SK-N-SH (cell line): ENCODE data around the gene SLC7A7. TPM values are rescaled to one million over a fixed set of nuclear protein-coding genes. Genes with fewer than 3 reads are reported as not detected.

Experiments used
- CTCF ChIA-PET: fragments of 300-600, 350-600 bp; formaldehyde crosslinking; extraction: SDS; loops from one replicate; lab custom pipeline; 2021; lab: Yijun Ruan, JAX
- POLR2A ChIA-PET: fragments of 350-600 bp; sonication (Branson Sonifier 250); formaldehyde crosslinking; extraction: SDS; loops from one replicate; lab custom pipeline; 2020; ENCODE audit warnings: antibody characterized with exemption, inconsistent platforms; lab: Yijun Ruan, JAX
- DNase-seq: peaks from one replicate; pipeline ENCODE4 v3.0.0; 2012
- H2AFZ ChIP-seq: fragments of 200-600 bp; sonication (generic); 2 replicates; pipeline ENCODE4 v1.8.1; 2016; ENCODE audit warnings: antibody characterized with exemption, mild to moderate bottlenecking, low read depth
- H3F3A ChIP-seq: fragments of 200-600 bp; sonication (generic); replicated peaks from 2 replicates; pipeline ENCODE3; 2016; ENCODE audit warnings: antibody characterized with exemption, mild to moderate bottlenecking; ENCODE audit not compliant: insufficient read depth
- H3K27ac ChIP-seq, 2 experiments: fragments of 200-500 bp in 1 of 2; fragments of 200-600 bp in 1 of 2; sonication (Bioruptor generic) in 1 of 2; sonication (generic), shearing (Covaris generic) in 1 of 2; 2 replicates each; pipeline versions ENCODE4 v1.5.1 to v1.6.1; 2014 to 2016; ENCODE audit warnings: low read depth in 2 of 2, inconsistent platforms in 1 of 2, low read length in 1 of 2, mild to moderate bottlenecking in 1 of 2, mixed read lengths in 1 of 2
- H3K27me3 ChIP-seq: fragments of 200-600 bp; sonication (generic), shearing (Covaris generic); 2 replicates; pipeline ENCODE4 v1.6.1; 2016; ENCODE audit warnings: mixed run types; ENCODE audit not compliant: insufficient read depth
- H3K36me3 ChIP-seq, 2 experiments: fragments of 200-500 bp in 1 of 2; fragments of 200-600 bp in 1 of 2; sonication (Bioruptor generic) in 1 of 2; sonication (generic) in 1 of 2; replicated peaks in 1 of 2; 2 replicates each; pipeline versions ENCODE3 to v1.5.1; 2014 to 2016; ENCODE audit warnings: low read length in 1 of 2, mild to moderate bottlenecking in 1 of 2; ENCODE audit not compliant: insufficient read depth in 2 of 2, control insufficient read depth in 1 of 2
- H3K4me1 ChIP-seq, 2 experiments: fragments of 200-500 bp in 1 of 2; fragments of 200-600 bp in 1 of 2; sonication (Bioruptor generic) in 1 of 2; sonication (generic), shearing (Covaris generic) in 1 of 2; 2 replicates each; pipeline versions ENCODE4 v1.5.1 to v1.6.1; 2014 to 2016; ENCODE audit warnings: low read depth in 1 of 2, low read length in 1 of 2, mixed run types in 1 of 2; ENCODE audit not compliant: insufficient read depth in 2 of 2, control insufficient read depth in 1 of 2
- H3K4me2 ChIP-seq: fragments of 200-600 bp; sonication (generic), shearing (Covaris generic); 2 replicates; pipeline ENCODE4 v1.6.1; 2017; ENCODE audit warnings: mixed run types
- H3K4me3 ChIP-seq, 2 experiments: fragments of 200-500 bp in 1 of 2; fragments of 200-600 bp in 1 of 2; sonication (Bioruptor generic) in 1 of 2; sonication (generic), shearing (Covaris generic) in 1 of 2; 2 replicates each; pipeline versions ENCODE4 v1.5.1 to v1.8.1; 2014 to 2016; ENCODE audit warnings: low read depth in 2 of 2, inconsistent platforms in 1 of 2, low read length in 1 of 2, mild to moderate bottlenecking in 1 of 2, mixed read lengths in 1 of 2, moderate library complexity in 1 of 2
- H3K79me2 ChIP-seq: fragments of 200-600 bp; sonication (generic); 2 replicates; pipeline ENCODE4 v1.8.1; 2017; ENCODE audit warnings: mild to moderate bottlenecking; ENCODE audit not compliant: insufficient read depth
- H3K9ac ChIP-seq: fragments of 200-600 bp; sonication (generic); 2 replicates; pipeline ENCODE4 v1.6.1; 2017; ENCODE audit warnings: mixed run types
- H3K9me2 ChIP-seq: fragments of 200-600 bp; sonication (generic); 2 replicates; pipeline ENCODE4 v1.6.1; 2017; ENCODE audit warnings: mixed run types
- H3K9me3 ChIP-seq: fragments of 200-600 bp; sonication (generic); 2 replicates; pipeline ENCODE4 v1.6.1; 2017; ENCODE audit warnings: mixed run types, mild to moderate bottlenecking, moderate library complexity
- H4K20me1 ChIP-seq: fragments of 200-600 bp; sonication (generic); 2 replicates; pipeline ENCODE4 v1.6.1; 2017; ENCODE audit warnings: mild to moderate bottlenecking, mixed run types; ENCODE audit not compliant: insufficient read depth
- CHD2 ChIP-seq: fragments of 150-350 bp; IDR thresholded peaks from 2 replicates; pipeline ENCODE4 v1.6.1; 2018; ENCODE audit warnings: low read length; ENCODE audit not compliant: partially characterized antibody
- EP300 ChIP-seq, 2 experiments: IDR thresholded peaks; 2 replicates each; pipeline versions ENCODE4 v1.4.0 to v1.6.1; 2012; ENCODE audit warnings: borderline replicate concordance in 1 of 2, low read depth in 1 of 2, low read length in 1 of 2
- EZH2phosphoT487 ChIP-seq: fragments of 200-600 bp; sonication (generic); IDR thresholded peaks from 2 replicates; pipeline ENCODE4 v1.6.1; 2017; ENCODE audit warnings: low read depth, mixed run types, mild to moderate bottlenecking, antibody characterized with exemption, moderate library complexity, borderline replicate concordance
- FOXJ3 ChIP-seq: sonication (generic); formaldehyde crosslinking; IDR thresholded peaks from 2 replicates; pipeline ENCODE4 v1.5.1; 2020; ENCODE audit warnings: mild to moderate bottlenecking, missing genetic modification reagents
- POLR2AphosphoS5 ChIP-seq: IDR thresholded peaks from 2 replicates; pipeline ENCODE4 v1.6.1; 2012; ENCODE audit warnings: low read depth, low read length
- RFX5 ChIP-seq: IDR thresholded peaks from 2 replicates; pipeline ENCODE4 v1.6.1; 2012; ENCODE audit warnings: mild to moderate bottlenecking, improper control_type of control experiment, low read length
- SIN3A ChIP-seq: IDR thresholded peaks from 2 replicates; pipeline ENCODE4 v1.6.1; 2012; ENCODE audit warnings: low read depth, mild to moderate bottlenecking, low read length, moderate library complexity, borderline replicate concordance
- SMC3 ChIP-seq: IDR thresholded peaks from 2 replicates; pipeline ENCODE4 v1.6.1; 2012; ENCODE audit warnings: low read depth, low read length, improper control_type of control experiment
- TAF1 ChIP-seq: IDR thresholded peaks from 2 replicates; pipeline ENCODE4 v1.6.1; 2012; ENCODE audit warnings: low read depth, mild to moderate bottlenecking, low read length, moderate library complexity, borderline replicate concordance
- whole genome bisulfite sequencing: methylation state at CpG from one replicate; pipeline ENCODE4 v1.1.6; 2017; ENCODE audit warnings: low lambda C conversion rate; 5-methylcytosine and 5-hydroxymethylcytosine counted together
- polyA plus RNA-seq, 3 experiments: library from polyadenylated mRNA; depleted of rRNA; stranded (reverse); fragments of >200 nt; gene quantifications; 2 replicates each; pipeline ENCODE4 v1.2.3, GENCODE V29; 2012
- TF ChIP-seq, protein P1 (sequence below): IDR thresholded peaks from 2 replicates; pipeline ENCODE4 v1.4.0; 2012; ENCODE audit warnings: low read depth, borderline replicate concordance
- TF ChIP-seq, protein P2 (sequence below): IDR thresholded peaks from 2 replicates; pipeline ENCODE4 v1.6.1; 2012; ENCODE audit warnings: mild to moderate bottlenecking, low read depth, low read length, moderate library complexity

The SLC7A7 gene
- polyA plus RNA-seq, 1 of the 3 experiments (the other 2 are of a cell fraction) = 0.30 TPM

DNA sequence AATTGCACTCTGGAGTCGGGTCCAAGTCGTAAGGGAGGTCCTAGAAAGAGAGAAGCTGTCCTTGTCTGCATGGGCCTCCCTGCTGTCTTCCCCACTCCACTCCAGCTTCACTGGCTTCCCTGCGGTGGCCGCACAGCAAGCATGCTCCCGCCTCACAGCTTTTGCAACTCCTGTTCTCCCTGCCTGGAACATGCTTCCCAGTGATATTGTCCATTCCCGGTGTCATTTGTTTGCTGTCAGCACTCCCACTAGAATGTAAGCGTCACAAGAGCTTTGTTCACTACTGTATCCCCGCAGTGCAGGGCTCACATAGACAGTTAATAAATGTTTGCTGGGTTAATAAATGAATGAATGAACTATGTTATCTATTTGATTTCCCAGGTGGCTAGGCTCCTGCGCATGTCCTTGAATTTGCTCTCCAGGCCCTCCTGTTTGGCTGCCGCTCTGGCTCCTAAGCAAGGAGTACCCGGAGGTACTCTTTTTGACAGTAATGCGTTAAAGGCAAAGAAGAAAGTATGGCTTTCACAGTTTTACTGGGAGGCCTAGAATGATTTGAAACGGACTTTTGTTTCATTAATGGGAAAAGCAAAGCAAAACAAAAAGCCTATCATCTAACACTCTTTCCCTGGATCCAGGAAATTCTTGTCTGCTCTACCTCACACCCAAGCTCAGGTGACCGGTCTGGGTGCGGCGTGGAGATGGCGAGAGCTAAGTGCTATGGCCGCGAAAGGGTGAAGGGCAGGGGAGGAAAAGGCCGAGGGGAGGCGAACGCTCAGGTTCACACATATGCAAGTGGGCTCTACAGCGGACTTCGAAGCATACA, 6.2 kb upstream of the SLC7A7 start:
- no peak overlapping the region for H3K4me3 ChIP-seq
- no peak overlapping the region for H3K27ac ChIP-seq
- no peaks in the 10 kb centered on the region for H3K9me3 ChIP-seq
- H4K20me1 ChIP-seq = no peaks in the 10 kb centered on the region
- H3K4me2 ChIP-seq = no peak overlapping the region
- H3K36me3 ChIP-seq = no peaks in the 10 kb centered on the region
- no peak overlapping the region for H2AFZ ChIP-seq
- peaks cover 8 to 13% of the 10 kb centered on the region in 2 experiments; a peak in 2 of 4 replicates for H3K4me1 ChIP-seq
- 83% methylated on average over 20 of the region's 24 CpGs for WGBS
- CTCF ChIA-PET = interaction anchor here (1.0 to 19.1 kb wide), 12 partner anchors 33 to 432 kb away, joined by 3 to 472 read pairs (median 6); partner anchors contain the start of genes LRP10, PRMT5 and RBM23
- H3K27me3 ChIP-seq = no peaks in the 10 kb centered on the region
- no peak overlapping the region for H3K9ac ChIP-seq
- TF ChIP-seq, protein P1, sequence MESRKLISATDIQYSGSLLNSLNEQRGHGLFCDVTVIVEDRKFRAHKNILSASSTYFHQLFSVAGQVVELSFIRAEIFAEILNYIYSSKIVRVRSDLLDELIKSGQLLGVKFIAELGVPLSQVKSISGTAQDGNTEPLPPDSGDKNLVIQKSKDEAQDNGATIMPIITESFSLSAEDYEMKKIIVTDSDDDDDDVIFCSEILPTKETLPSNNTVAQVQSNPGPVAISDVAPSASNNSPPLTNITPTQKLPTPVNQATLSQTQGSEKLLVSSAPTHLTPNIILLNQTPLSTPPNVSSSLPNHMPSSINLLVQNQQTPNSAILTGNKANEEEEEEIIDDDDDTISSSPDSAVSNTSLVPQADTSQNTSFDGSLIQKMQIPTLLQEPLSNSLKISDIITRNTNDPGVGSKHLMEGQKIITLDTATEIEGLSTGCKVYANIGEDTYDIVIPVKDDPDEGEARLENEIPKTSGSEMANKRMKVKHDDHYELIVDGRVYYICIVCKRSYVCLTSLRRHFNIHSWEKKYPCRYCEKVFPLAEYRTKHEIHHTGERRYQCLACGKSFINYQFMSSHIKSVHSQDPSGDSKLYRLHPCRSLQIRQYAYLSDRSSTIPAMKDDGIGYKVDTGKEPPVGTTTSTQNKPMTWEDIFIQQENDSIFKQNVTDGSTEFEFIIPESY = no peak
- TF ChIP-seq CHD2 (no peak), TAF1 (no peak), FOXJ3 (CRISPR knock-in tag) (no peak), EP300 (IDR thresholded peaks at IDR 0.05; ENCODE audit: borderline replicate concordance in 1 of 2, low read depth in 1 of 2, low read length in 1 of 2) (no peak), SMC3 (no peak), EZH2phosphoT487 (no peak)
- TF ChIP-seq, all 33 proteins: peak for 0
- H3K9me2 ChIP-seq = no peaks in the 10 kb centered on the region
- DNase-seq = no peak
- POLR2A ChIA-PET = interaction anchor here (0.5 kb wide), 1 partner anchor 239 kb away, joined by 4 read pairs; no protein-coding TSS in a partner anchor
- no peaks in the 10 kb centered on the region for H3F3A ChIP-seq
- no peaks in the 10 kb centered on the region for H3K79me2 ChIP-seq

DNA sequence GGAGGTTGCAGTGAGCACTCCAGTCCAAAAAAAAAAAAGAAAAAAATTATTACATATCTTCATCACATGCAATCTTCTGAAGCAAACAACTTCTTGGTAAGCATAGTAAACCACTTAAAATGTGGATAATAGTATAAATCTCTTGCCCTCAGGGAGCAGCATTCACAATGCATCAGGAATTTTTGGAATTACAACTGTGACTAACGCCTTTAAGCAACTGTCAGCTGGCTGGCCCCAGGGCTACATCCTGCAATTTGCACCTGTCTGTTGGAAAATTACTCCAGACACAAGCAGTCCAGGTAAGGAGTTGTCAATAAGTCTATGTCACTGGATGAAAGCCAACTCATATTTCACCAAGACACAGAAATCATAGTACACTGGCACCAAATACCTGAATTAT, 5.5 kb upstream of the SLC7A7 start:
- Histone ChIP-seq H3K4me2 (no peak overlapping the region), H3F3A (no peaks in the 10 kb centered on the region), H3K9ac (no peak overlapping the region), H3K4me1 (peaks cover 8 to 13% of the 10 kb centered on the region in 2 experiments; a peak in 2 of 4 replicates), H3K27me3 (no peaks in the 10 kb centered on the region), H3K27ac (no peak overlapping the region), H3K79me2 (no peaks in the 10 kb centered on the region), H3K36me3 (no peaks in the 10 kb centered on the region), H2AFZ (no peak overlapping the region), H3K4me3 (no peak overlapping the region), H3K9me3 (no peaks in the 10 kb centered on the region), H4K20me1 (no peaks in the 10 kb centered on the region), H3K9me2 (no peaks in the 10 kb centered on the region)
- CTCF ChIA-PET = interaction anchor here (1.1 to 19.1 kb wide), 4 partner anchors 34 to 250 kb away, joined by 3 to 472 read pairs (median 10); no protein-coding TSS in a partner anchor
- 62% methylated on average over 1 of the region's 1 CpG for WGBS
- TF ChIP-seq POLR2AphosphoS5 = no peak
- TF ChIP-seq, protein P2, sequence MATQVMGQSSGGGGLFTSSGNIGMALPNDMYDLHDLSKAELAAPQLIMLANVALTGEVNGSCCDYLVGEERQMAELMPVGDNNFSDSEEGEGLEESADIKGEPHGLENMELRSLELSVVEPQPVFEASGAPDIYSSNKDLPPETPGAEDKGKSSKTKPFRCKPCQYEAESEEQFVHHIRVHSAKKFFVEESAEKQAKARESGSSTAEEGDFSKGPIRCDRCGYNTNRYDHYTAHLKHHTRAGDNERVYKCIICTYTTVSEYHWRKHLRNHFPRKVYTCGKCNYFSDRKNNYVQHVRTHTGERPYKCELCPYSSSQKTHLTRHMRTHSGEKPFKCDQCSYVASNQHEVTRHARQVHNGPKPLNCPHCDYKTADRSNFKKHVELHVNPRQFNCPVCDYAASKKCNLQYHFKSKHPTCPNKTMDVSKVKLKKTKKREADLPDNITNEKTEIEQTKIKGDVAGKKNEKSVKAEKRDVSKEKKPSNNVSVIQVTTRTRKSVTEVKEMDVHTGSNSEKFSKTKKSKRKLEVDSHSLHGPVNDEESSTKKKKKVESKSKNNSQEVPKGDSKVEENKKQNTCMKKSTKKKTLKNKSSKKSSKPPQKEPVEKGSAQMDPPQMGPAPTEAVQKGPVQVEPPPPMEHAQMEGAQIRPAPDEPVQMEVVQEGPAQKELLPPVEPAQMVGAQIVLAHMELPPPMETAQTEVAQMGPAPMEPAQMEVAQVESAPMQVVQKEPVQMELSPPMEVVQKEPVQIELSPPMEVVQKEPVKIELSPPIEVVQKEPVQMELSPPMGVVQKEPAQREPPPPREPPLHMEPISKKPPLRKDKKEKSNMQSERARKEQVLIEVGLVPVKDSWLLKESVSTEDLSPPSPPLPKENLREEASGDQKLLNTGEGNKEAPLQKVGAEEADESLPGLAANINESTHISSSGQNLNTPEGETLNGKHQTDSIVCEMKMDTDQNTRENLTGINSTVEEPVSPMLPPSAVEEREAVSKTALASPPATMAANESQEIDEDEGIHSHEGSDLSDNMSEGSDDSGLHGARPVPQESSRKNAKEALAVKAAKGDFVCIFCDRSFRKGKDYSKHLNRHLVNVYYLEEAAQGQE = no peak
- TF ChIP-seq RFX5 = no peak
- no peak for TF ChIP-seq SIN3A
- no peak for DNase-seq
- POLR2A ChIA-PET = no interaction called here
